VCaP (cell line): Measurements from ENCODE around the gene TMEM116.

ENCODE experiments used
- H3K27ac ChIP-seq: fragments of 450-650 bp; 2 replicates; pipeline ENCODE4 v1.5.1; 2017
- TF ChIP-seq, protein P1 (sequence below): fragments of 450-650 bp; conservative IDR thresholded peaks from 2 replicates; pipeline ENCODE4 v1.5.1; 2017; ENCODE audit warnings: mild to moderate bottlenecking, moderate library complexity

The TMEM116 gene

DNA sequence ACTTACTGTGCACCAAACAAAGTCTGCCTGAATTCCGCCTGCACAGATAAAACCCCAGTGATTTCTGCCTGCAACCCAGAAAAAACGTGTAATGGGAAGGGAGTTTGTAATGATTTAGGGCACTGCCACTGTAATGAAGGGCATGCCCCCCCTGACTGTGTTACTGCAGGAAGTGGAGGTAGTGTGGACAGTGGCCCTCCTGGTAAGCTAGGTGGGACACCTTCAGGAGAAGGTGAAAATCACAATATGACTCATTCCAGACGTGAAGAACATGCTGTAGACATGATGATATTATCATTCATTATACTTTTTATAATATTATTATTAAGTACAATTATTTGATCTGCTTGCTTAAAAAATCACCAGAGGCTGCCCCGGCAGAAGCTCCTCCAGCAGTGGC, 111.8 kb downstream of the TMEM116 start:
- H3K27ac ChIP-seq = no peak overlapping the region
- TF ChIP-seq, protein P1, sequence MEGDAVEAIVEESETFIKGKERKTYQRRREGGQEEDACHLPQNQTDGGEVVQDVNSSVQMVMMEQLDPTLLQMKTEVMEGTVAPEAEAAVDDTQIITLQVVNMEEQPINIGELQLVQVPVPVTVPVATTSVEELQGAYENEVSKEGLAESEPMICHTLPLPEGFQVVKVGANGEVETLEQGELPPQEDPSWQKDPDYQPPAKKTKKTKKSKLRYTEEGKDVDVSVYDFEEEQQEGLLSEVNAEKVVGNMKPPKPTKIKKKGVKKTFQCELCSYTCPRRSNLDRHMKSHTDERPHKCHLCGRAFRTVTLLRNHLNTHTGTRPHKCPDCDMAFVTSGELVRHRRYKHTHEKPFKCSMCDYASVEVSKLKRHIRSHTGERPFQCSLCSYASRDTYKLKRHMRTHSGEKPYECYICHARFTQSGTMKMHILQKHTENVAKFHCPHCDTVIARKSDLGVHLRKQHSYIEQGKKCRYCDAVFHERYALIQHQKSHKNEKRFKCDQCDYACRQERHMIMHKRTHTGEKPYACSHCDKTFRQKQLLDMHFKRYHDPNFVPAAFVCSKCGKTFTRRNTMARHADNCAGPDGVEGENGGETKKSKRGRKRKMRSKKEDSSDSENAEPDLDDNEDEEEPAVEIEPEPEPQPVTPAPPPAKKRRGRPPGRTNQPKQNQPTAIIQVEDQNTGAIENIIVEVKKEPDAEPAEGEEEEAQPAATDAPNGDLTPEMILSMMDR = no peak

DNA sequence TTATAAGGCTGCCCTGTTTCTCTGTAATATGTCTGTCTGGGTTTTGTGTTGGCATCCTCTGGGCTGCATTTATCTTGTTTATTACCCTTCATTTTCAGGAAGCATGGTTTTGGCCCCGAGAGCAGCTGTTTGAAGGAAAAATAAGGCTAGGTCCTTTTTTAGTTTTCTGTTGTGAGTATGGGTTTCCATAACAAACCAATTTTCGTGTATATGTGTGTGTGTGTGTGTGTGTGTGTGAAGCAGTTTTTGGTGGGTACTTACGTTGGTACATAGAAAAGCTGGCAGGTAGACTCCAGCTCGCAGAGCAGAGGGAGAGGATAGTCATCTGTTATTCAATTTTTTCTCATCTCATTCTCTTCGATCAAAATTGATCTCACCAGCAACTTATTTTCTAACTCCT, 118.4 kb downstream of the TMEM116 start:
- H3K27ac ChIP-seq = no peak overlapping the region
- TF ChIP-seq, protein P1 = no peak

- TF ChIP-seq, protein P1 = no peak
These were observed 119.7 kb downstream of the TMEM116 start for GRCh38 chr12:111893287-111893686.

GRCh38 chr12:111887926-111888745, 124.8 kb downstream of the TMEM116 start:
- no peak overlapping the region for H3K27ac ChIP-seq
- TF ChIP-seq, protein P1 = no peak

More at GRCh38 chr12:111893287-111893686, 119.7 kb downstream of the TMEM116 start:
- no peak overlapping the region for H3K27ac ChIP-seq

GRCh38 chr12:111886662-111887545, 126.1 kb downstream of the TMEM116 start:
- TF ChIP-seq, protein P1 = no peak
- H3K27ac ChIP-seq = no peak overlapping the region

DNA sequence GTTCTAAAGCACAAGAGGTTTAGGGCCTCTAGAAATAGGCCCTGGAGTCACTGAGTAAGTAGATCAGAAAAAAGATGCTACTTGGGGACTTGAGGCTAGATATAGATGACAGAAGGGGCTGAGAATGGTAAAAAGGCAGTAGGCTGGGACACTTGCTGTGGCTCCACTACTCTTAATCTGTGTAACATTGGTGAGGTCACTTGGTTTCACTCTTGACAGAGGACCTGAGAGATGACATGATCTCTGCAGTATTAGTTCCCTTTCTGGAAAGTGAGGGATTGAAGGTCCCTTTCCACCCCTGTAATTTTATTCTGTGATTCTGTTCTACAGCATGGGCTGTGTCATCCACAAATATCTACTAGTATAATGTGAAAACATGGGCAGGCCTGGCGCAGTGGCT, 131.2 kb downstream of the TMEM116 start:
- TF ChIP-seq, protein P1 = no peak
- H3K27ac ChIP-seq = no peak overlapping the region
